Fibroblast of the aortic adventitia (primary cell): ENCODE measurements around the gene PIP4K2B. TPM values are rescaled to one million over a fixed set of nuclear protein-coding genes. Genes with fewer than 3 reads are reported as not detected.
A peak's percentile ranks its signal among the peaks of the same experiment; 100 is the strongest.

Experiments used
- DNase-seq: peaks from one replicate; pipeline ENCODE4 v3.0.0-alpha.2; 2010; ENCODE audit warnings: low read depth
- H3K4me3 ChIP-seq: 2 replicates; pipeline ENCODE4 v1.5.1; 2011; ENCODE audit warnings: low read depth, mild to moderate bottlenecking, control low read depth, low read length, moderate library complexity
- total RNA-seq: library from RNA; depleted of rRNA; stranded (reverse); fragments of >200 nt; gene quantifications from 2 replicates; pipeline ENCODE4 v1.2.3, GENCODE V29; 2012; ENCODE audit warnings: low replicate concordance
- TF ChIP-seq, protein P1 (sequence below): IDR thresholded peaks from 2 replicates; pipeline ENCODE4 v1.5.1; 2011; ENCODE audit warnings: mild to moderate bottlenecking, low read length, control low read depth, inconsistent platforms; ENCODE audit not compliant: insufficient read depth

The PIP4K2B gene
- total RNA-seq, 1 donor = 56.8 TPM

DNA sequence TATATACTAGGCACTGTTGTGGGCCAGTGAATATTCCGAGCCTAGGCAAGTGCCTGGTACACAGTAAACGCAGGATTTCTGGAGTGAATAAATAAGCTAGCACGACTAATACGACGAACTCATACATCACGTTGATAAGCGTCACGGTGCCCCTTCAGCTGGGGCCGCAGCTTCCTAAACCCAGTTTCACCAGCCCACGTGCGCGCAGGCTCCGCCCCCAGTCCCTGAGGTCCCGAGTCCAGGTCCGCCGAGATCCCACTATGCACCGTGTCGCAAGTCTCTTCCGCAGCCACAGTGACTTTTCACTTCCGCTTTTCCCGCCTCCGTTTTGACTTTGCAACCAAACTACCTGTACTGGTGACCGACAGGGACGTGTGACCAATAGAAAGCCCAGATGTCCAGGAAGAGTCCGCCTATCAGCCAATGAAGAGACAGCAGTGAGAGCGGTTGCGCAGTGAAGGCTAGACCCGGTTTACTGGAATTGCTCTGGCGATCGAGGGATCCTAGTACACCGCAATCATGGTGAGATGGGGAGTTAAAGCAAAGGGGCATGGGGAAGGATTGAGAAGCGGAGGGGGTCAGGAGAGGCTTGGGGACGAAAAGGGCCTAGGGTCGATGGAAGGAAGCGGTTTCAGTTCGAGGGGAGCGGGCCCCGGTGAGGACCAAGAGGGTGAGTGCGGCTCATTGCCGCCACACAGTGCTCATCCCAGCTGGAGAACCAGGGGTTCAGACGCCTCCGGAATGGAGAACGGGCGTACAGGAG, 46.9 kb downstream of the PIP4K2B start, which contains the start of gene PSMB3:
Gene PSMB3 (plus strand): TSS at position 434 of the 763 bp plus-strand sequence. CDS start 86 bp downstream, at position 520.
- peak; percentile 100 for DNase-seq
- TF ChIP-seq, protein P1, sequence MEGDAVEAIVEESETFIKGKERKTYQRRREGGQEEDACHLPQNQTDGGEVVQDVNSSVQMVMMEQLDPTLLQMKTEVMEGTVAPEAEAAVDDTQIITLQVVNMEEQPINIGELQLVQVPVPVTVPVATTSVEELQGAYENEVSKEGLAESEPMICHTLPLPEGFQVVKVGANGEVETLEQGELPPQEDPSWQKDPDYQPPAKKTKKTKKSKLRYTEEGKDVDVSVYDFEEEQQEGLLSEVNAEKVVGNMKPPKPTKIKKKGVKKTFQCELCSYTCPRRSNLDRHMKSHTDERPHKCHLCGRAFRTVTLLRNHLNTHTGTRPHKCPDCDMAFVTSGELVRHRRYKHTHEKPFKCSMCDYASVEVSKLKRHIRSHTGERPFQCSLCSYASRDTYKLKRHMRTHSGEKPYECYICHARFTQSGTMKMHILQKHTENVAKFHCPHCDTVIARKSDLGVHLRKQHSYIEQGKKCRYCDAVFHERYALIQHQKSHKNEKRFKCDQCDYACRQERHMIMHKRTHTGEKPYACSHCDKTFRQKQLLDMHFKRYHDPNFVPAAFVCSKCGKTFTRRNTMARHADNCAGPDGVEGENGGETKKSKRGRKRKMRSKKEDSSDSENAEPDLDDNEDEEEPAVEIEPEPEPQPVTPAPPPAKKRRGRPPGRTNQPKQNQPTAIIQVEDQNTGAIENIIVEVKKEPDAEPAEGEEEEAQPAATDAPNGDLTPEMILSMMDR = no peak

GRCh38 chr17:38751808-38752307, 47.5 kb downstream of the PIP4K2B start:
- peak; percentile 89 for DNase-seq
- TF ChIP-seq, protein P1 = no peak

More for the DNA sequence above, 46.9 kb downstream of the PIP4K2B start, which contains the start of gene PSMB3:
- peak within 1 kb of the TSS; percentile 100 for H3K4me3 ChIP-seq

DNA sequence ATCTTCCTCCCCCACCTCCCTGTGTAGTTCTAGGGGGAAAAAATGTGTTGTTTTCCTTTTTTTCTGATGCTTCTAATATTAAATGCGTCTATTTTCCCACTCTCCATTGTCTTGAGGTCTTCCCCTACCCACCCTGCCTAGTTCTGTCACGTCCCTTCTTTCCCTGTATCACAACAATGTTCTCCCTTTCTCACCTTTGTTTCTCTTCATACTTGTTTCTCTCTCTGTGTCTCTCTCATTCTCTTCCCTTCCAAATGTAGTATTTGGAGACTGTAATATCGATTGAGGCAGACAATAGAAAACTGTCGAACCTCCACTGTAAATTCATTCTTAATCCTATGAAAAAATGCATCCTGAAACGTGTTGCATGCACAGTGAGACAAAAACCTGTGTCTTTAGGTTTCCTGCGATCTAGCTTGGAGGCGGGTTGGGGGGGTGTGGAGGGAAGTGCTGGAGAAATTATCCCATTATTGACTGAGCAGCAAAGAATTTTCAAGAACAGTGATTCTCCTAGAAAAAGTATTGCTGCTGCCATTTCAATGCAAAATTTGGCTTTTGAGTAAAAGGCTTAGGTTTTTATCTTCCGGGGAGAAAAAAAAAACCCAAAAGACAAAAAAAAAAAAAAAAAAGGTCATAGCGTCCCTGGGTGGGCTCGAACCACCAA, 48.1 kb downstream of the PIP4K2B start:
- peak overlapping the region; percentile 54 for H3K4me3 ChIP-seq
- TF ChIP-seq, protein P1 = no peak
- DNase-seq = no peak

More at GRCh38 chr17:38751808-38752307, 47.5 kb downstream of the PIP4K2B start:
- peak overlapping the region; percentile 100 for H3K4me3 ChIP-seq

DNA sequence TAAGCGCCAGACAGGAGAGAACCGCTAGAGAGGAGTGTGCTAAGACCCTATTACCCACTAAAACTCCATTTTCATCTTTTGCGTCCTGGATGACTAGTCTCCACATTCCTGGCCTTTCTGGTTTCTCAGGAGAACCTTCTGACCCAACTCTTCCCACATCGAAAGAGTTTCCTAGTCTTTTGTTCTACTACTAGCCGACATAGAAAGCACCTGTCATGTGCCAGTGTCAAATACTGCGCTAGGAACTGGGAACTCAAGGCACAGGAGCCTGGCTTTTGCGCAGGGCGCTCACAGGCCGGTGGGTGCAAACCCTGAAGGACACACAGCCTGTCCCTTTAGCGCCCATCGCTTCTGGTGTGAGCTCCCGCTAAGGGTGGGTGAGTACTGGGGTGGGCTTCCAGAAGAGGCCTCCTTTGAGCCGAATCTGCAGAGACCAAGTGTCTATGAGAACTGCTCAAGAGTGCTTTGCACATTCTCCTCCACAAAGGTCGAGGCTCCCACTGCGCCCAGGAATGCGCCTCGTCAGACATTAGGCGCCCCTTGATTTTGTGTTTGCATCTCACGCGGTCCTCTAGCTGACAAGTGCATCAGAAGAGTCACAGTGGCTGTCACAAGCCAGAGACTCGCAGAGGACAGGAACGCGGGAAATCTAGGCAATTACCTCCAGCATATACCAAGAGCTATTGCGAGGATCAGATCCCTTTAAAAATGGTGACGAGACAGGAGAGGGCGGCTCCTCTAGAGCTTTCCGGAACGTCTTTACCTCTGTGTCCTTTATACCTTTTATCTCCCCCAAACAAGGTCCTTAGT, 48.8 kb downstream of the PIP4K2B start:
- DNase-seq = peak; percentile 21
- peak overlapping the region; percentile 86 for H3K4me3 ChIP-seq
- TF ChIP-seq, protein P1 = no peak

GRCh38 chr17:38750044-38750311, 49.4 kb downstream of the PIP4K2B start:
- TF ChIP-seq, protein P1 = no peak
- DNase-seq = no peak
- H3K4me3 ChIP-seq = peak overlapping the region; percentile 86

- peak overlapping the region; percentile 86 for H3K4me3 ChIP-seq
- DNase-seq = peak; percentile 68
- TF ChIP-seq, protein P1 = peak; percentile 9
Measured at GRCh38 chr17:38749223-38750043, 49.9 kb downstream of the PIP4K2B start.
